Activated CD8-positive, alpha-beta memory T cell treated with anti-CD3 and anti-CD28 coated beads, Interleukin-2, amount 50 U/mL, for 24 hours (primary cell): Measurements from ENCODE around the gene TIMM29.
"Not testable (repeated sequence)": the region's sequence is repeated elsewhere in the genome, so short reads cannot be mapped to it uniquely, and the experiment has no call there.

ENCODE experiments used
- DNase-seq: peaks from one replicate; pipeline ENCODE4 v3.0.0-alpha.2; 2020; ENCODE audit errors: extremely low read depth

The TIMM29 gene

DNA sequence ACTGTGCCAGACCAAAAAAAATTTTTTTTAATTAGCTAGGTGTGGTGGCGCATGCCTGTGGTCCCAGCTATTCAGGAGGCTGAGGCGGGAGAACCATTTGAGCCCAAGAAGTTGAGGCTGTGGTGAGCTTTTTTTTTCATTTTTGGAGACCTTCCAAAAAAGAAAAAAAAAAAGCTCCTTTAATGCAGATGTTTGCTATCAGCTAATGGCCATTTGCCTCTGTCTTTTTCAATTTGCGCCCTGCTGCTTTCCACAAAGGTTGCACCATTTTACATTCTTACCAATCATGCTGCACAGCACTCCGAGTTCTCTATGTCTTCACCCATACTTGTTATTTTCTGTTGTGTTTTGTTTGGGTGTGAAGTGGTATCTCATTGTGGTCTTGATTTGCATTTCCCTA is 16.7 kb downstream of the TIMM29 start:
- DNase-seq: no peak

GRCh38 chr19:10946958-10947657 is 18.5 kb downstream of the TIMM29 start:
- no peak for DNase-seq

DNA sequence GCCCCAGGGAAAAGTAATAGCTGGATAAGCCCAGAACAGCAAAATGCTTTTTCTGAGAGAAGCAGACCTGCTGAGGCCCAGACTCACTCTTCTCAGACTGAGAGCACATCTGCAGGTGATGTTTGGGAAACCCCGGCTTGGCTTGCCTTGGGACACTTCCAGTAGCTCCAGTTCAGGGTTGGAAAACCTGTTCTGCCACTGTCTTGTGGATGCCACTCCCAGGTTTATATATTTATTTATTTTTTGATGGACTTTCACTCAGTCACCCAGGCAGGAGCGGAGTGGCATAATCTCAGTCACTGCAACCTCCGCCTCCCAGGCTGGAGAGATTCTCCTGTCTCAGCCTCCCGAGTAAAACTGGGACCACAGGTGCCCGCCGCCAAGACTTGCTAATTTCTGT is 24.2 kb downstream of the TIMM29 start:
- DNase-seq: no peak

- DNase-seq: not testable (repeated sequence)
These were observed 30.8 kb downstream of the TIMM29 start for GRCh38 chr19:10959277-10959968.

DNA sequence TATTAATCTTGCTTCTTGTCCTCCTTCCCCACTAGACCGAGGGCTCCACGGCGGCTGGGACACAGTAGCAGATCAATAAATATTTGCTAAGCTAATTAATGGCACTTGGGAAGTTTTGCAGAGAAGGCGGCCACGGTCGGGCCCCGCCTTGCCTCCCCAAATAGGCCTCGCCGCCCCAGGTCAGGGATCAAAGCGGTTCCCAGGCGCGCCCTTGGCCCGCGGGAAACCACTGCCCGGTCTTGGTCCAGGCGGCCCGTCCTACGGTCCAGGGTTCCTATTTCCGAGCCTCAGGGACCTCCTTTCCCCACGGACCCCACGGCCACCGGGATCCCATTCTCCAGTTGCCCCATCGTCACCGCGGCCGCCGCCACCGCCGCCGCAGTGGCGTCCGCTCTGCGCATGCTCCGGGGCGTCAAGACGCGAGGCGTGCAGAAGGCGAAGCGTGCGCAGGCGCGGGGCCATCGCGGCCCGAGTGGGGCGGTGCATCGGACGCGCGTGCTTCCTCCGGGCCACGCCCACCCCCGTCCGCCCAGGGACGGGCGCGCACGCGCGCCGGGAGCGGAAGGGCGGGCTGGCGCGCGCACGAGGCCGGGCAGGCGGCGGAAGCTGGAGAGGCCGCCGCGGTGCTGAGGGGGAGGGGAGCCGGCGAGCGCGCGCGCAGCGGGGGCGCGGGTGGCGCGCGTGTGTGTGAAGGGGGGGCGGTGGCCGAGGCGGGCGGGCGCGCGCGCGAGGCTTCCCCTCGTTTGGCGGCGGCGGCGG is 31.9 kb downstream of the TIMM29 start, which contains the start of gene SMARCA4:
TSS of gene SMARCA4 (plus strand) at position 717 of the 759 bp plus-strand sequence. CDS start 23,122 bp downstream, outside the sequence.
- DNase-seq: peak; percentile 91

DNA sequence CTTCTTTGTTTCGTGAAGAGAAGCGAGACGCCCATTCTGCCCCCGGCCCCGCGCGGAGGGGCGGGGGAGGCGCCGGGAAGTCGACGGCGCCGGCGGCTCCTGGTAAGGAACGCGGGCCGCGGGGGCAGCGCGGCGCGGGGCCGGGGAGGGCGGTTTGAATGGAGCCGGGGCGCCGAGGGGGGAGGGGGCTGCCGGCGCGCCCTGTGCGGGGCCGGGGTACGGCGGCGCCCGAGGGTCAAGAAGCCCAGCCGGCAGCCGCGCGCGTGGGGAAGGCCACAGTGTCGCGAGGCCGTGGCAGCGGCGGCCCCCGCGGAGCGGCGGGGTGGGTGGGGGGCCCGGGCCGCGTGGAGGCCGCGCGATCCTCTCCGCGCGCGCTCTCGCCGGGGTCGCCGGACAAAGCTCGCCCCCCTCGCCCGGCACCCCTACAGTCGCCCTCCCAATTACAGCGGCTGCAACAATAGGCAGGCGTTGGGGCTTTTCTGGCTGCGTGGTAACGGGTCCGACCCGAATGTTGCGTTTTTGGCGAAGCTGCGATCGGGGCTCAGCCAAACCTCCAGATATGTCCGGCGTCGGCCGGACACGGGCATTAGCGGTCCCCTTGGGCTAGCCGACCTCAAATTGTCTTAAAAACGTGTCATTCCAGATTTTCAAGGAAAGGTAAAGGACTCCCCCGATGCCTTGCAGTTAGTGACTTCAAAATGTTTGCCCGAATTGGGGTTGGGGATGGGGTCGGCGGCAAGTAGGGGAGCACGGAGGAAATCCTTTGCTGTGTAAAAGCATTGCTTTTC is 32.7 kb downstream of the TIMM29 start:
- no peak for DNase-seq

GRCh38 chr19:10962863-10963262 is 34.3 kb downstream of the TIMM29 start:
- DNase-seq: no peak

DNA sequence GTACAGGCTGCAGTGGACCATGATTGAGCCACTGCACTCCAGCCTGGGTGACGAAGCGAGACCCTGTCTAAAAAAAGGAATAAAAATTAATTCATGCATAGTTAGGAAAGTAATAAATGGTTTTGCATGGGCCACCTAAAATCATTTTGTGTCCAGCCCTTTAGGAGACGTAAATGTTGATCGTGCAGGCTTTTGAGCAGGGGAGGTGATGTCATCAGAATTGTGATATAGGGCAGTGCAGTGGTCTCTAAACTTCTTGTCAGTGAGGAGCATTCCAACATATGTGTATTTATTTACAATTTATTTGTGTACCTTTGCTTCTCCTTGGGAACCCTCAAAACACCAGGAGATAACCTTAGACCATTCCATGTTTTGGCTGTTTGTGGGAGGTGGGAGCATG is 35.3 kb downstream of the TIMM29 start:
- no peak for DNase-seq

GRCh38 chr19:10964903-10965302 is 36.3 kb downstream of the TIMM29 start:
- DNase-seq: no peak

- DNase-seq: no peak
These were observed 36.8 kb downstream of the TIMM29 start for GRCh38 chr19:10965398-10965797.

GRCh38 chr19:10966809-10967208 is 38.2 kb downstream of the TIMM29 start:
- DNase-seq: no peak

- no peak for DNase-seq
These were observed 40.0 kb downstream of the TIMM29 start for GRCh38 chr19:10968527-10969135.

DNA sequence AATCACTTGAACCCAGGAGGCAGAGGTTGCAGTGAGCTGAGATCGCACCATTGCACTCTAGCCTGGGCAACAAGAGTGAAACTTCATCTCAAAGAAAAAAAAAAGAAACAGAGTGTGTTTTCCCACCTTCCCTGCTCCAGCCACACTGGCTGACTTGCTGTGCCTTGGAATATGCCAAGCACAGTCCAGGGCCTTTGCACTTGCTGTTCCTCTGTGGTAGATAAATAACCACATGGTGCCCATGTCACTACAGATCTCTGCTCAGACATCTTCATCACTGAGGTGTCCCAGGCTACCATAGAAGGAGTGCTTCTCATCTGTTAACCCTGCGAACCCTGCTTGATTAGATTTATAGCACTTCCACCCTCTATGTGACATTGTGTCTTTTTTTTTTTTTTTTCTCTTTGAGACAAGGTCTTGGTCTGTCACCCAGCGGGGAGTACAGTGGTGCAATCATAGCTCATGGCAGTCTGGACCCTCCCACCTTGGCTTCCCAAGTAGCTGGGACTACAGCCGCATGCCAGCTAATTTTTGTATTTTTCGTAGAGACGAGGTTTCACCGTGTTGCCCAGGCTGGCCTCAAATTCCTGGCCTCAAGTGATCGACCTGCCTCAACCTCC is 42.6 kb downstream of the TIMM29 start:
- DNase-seq: no peak

GRCh38 chr19:10975374-10976130 is 46.9 kb downstream of the TIMM29 start:
- DNase-seq: no peak

DNA sequence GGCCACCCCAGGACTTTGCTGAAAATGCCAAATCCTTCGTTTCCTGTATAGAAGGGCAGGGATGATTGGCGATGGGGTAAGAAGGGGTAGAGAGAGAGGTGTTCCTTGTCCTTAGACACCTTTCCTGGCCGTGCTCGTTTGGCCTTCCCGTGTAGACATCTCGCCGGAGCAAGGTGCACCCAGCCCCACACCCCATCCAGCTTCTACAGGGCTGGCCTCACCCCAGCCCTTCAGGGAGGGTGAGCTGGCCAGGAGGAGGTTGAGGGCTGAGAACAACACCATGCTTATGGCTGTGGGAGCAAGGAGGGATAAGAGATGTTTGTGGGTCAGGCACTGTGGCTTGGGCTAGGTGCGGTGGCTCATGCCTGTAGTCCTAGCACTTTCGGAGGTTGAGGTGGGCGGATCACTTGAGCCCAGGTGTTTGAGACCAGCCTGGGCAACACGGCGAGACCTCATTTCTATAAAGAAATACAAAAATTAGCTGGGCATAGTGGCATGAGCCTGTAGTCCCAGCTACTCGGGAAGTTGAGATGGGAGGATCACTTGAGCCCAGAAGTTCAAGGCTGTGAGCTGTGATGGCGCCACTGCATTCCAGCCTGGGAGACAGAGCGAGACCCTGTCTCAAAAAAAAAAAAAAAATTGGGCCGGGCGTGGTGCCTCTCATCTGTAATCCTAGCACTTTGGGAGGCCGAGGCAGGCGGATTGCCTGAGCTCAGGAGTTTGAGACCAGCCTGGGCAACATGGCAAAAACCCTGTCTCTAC is 47.7 kb downstream of the TIMM29 start:
- no peak for DNase-seq

DNA sequence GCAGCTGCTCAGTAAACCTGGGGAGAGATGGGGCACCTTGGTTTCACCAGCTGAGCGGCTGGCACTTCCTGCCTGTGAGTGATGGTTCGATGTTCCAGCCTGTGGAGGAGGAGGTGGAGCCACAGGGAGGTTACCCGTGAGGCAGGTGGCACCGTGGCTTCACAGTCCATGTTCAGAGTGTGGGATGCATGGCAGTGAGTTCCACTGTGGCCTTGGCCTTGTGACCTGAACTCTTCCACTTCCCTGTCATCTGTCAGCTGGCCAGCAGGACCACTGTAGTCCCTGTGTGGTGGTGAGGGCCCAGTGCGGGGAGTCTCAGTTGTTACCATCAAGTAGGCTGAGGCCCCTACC is 49.1 kb downstream of the TIMM29 start:
- DNase-seq: no peak
